NCI-H345 treated with DMSO at 0.1 percent for 48 hours (cell line): ENCODE results near the gene BRD3OS.
"Not testable (repeated sequence)": the region's sequence is repeated elsewhere in the genome, so short reads cannot be mapped to it uniquely, and the experiment has no call there.

Source experiments
- DNase-seq: peaks from one replicate; lab custom pipeline; 2025; ENCODE audit not compliant: unreplicated experiment; lab: John Stamatoyannopoulos, UW

Gene BRD3OS

GRCh38 chr9:133988771-133989170 is 36.5 kb upstream of the BRD3OS start:
- not testable (repeated sequence) for DNase-seq

DNA sequence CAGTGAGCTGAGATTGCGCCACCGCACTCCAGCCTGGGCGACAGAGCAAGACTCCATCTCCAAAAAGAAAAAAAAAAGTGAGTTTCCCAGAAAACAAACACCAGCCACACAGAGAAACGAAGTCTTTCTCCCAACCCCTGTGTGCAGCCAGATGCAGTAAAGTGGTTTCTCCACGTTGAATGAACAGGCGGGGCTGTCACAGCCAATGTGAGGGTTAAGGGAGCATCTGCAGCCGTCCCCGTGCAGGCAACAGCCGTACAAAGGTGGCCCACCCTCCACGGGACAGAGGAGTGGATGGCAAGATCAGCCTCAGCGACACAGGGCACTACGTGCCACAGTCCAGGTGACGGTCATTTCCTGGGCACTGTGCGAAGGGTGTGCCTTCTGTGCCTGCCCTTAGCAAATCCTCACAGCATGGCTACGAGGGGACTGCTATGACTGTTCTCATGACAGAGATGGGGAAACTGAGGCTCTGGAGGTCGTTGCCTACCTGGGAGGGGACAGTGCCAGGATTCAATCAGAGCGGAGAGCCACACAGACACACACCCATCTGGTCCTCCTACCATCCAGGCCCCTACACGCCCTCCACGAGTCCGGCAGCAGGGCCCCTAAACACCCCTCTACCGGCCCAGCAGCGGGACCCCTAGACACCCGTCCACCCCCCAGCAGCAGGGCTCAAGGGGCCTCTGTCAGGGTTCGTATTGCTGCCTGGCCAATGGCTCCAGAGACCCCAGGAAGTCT is 35.5 kb upstream of the BRD3OS start:
- no peak for DNase-seq

- DNase-seq: no peak
Measured at GRCh38 chr9:133990366-133991213, 34.7 kb upstream of the BRD3OS start.

DNA sequence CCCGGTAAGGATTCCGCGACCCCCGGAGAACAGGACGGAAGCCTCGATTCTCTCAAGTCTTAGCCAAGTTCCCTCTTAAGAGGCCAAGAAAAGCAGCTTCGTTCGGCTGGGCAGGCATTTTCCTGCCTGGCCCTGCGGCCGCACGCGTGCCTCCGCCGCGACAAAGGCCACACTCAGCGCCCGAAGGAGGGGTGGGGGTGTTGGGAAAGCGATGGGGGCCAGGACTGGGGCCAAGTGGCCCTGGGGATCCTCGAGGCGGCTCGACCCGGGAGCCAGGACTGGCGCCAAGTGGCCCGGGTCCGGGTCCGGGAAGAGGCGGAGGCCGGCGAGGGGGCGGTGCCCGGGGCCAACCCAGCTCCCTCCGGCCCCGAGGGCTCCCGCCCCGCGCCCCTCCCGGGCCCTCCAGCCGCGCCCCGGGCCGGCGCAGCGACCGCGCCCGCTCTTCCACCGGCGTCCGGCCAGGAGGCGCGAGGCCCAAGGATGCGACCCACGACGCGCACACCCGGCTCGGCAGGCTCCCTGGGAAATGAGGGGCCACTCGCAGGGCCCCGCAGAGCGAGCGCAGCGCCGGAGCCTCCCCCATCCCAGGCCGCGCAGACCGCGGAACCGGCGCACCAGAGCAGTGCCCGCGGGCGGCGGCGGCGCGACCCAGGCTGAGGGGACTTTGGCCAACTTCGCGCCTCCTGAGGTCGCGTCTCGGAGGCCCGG is 33.9 kb upstream of the BRD3OS start:
- no peak for DNase-seq

DNA sequence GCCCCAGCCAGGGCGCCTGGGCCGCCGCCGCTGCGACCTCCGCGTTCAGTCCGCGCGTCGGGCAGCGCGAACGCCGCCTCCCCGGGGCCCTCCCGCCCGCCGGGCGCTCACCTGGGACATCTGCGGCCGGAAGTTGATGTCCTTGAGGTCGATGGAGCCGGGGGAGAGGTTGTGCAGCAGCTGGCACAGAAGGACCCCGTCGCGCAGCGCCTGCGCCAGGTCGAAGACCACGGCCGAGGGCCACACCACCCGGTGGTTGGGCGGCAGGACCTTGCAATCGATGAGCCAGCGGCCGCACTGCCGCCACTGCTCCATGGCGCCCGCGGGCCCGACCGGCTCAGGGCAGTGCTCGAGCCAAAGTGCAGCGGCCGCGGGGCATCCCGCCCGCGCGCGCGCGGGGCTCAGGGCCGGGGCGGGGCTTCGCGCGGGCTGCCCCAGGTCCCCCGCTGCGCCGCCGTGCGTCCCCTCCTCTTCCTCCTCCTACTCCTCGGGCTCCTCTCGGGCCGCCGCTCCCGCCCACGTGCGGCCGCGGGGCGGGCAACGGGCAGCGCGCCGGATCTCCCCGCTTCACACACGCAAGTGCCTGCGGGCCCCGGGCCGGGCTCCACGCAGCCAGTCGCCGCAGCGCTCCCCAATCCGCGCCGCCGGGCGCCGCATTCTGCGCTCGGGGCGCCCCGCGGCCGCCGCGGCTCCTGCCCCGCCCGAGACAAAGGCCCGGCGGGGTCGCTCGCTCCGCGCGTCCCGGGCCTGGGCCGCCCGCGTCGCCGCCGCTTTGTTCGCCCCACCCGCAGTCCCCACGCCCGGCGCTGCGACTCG is 33.1 kb upstream of the BRD3OS start, which contains the start of gene VAV2:
Gene VAV2 (minus strand): TSS at position 361 of the 816 bp plus-strand sequence. CDS start 46 bp downstream, at position 315.
- DNase-seq: peak; percentile 29

DNA sequence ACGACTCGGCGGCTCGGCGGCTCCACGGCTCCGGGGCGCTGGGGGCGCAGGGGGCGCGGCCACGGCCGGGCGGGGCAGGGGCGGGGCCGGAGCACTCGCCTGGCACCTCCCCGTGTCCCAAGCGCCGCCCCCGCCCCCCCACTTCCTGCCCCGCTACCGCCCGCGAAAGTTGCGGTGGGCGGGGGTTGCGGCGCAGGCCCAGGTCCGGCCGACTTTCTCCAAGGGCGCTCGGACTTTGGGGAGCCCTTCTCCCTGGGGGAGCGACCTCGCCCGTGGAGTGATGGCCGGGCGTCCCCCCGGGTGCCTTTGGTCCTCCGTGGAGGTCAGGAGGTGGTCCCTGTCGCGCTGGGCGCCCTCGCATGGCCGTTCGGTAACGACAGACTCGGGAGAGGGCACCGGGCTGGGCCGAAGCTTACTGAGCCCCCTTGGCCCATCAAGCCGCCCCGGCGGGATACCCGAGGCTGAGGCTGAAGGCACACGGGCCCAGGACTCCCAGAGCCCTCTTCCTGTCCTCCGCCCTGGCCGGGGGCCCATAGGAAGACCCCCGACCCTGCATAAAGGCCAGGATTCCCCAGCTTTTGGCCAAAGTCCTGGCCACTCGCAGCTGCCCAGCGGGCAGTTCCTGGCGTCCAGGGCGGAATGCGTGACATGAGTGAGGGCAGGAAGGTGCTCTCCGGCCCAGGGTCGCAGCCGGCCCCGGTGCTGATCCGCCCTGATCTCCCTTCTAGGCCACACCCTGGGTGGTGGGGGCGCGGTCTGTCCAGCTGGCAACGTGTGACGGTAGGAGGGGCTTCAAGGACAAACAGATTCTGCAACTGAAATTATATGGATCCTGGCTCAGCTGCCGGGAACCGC is 32.3 kb upstream of the BRD3OS start:
- peak; percentile 79 for DNase-seq

- no peak for DNase-seq
Measured at GRCh38 chr9:133993635-133994253, 31.5 kb upstream of the BRD3OS start.

GRCh38 chr9:133994353-133995011 is 30.8 kb upstream of the BRD3OS start:
- peak; percentile 56 for DNase-seq

GRCh38 chr9:133995012-133995896 is 30.0 kb upstream of the BRD3OS start:
- DNase-seq: no peak

GRCh38 chr9:133996531-133997520 is 28.5 kb upstream of the BRD3OS start:
- no peak for DNase-seq

DNA sequence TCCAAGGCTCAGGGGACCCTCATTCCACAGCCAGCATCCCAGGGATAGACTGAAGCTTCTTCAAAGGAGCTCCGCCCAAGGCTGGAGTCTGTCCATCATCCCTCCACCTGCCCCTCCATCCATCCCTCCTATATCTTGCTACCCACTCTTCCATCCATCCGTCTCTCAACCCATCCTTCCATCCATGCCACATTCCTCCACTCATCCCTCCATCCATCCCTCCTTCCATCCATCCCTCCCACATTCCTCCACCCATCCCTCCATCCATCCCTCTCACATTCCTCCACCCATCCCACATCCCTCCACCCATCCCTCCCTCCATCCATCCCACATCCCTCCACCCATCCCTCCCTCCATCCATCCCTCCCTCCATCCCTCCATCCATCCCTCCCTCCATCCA is 27.7 kb upstream of the BRD3OS start:
- DNase-seq: no peak

DNA sequence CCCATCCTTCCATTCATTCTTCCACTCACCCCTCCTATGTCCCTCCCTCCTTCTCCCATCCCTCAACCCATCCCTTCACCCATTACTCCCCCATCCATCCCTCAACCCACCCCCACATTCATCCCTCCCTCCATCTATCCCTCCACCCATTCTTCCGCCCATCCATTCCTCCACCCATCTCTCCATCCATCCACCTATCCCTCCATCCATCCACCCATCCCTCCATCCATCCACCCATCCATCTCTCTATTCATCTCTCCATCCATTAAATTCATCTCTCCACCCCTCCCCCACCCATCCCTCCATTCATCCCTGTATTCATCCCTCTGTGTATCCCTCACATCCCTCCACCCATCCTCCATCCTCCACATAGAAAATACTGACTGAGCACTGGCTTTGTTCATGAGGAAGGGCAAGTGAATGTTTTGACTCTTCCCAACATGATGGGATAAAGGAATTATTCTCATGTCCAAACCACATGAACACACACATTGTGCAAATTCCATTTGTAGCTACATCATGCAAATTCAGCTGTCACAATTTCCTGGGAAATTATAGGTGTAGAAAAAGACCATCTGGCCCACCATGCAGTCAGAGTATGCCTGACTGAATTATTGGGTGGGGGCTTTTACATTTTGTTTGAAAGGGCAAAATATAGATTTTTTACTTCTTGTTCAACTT is 26.2 kb upstream of the BRD3OS start:
- DNase-seq: no peak

DNA sequence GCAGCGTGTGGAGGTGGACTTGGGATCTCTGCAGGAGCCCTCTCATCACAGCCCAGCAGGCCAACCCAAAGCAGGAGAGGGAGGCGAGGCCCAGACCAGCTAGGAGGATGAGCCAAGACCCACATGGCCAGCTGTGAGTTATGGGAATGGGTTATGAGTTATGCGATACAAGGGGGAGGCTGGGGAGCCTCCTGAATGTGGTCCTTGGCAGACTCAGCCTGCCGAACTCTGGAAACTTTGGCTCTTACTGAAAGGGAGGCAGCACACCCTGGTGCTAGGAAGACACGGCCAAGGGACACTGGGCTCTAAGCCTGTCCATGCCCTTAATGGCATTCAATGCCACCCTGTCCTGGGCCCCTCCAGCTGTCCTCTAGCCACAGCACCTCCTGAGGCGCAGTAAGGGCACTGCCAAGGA is 25.4 kb upstream of the BRD3OS start:
- no peak for DNase-seq

DNA sequence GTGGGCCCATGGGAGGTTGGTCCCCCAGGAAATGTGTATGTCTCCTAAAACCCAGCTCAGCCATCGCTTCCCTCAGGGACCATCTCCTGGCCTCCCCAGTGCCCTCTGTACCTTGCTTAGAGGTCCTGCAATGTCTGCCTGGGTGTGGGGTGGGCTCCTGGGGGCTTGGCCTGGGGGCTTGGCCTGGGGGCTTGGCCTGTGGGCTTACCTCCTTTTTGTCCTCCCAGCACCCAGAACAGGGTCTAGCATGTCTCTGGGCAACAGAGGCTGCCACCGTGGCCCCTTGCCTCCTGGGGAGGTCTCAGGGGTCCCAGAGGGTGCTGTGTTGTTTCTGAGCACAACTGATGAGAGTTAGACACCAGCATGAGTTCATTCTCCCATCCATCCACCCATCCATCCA is 22.5 kb upstream of the BRD3OS start:
- no peak for DNase-seq

DNA sequence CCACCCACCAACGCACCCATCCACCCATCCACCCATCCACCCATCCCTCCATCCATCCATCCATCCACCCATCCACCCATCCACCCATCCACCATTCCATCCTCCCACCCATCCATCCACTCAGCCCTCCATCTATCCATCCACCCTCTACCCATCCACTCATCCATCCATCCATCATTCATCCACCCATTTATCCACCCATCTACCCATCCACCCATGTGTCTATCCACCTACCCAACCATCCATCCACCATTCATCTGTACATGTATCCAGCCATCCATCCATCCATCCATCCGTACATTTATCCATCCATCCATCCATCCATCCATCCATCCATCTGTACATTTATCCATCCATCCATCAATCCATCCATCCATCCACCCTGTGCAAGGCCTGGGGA is 22.0 kb upstream of the BRD3OS start:
- DNase-seq: no peak
